Thyroid gland (tissue), 4 donors: ENCODE data around the gene DCDC2. TPM values are rescaled to one million over a fixed set of nuclear protein-coding genes. Genes with fewer than 3 reads are reported as not detected.
"Not testable (repeated sequence)": the region's sequence is repeated elsewhere in the genome, so short reads cannot be mapped to it uniquely, and the experiment has no call there.

Experiments
- DNase-seq, 2 donors: peaks; one replicate each; pipeline ENCODE4 v3.0.0-alpha.2; 2019
- H3K27ac ChIP-seq, 3 donors: fragments of 200-600 bp; sonication (generic); 1 replicate in 2 of 3; 2 replicates in 1 of 3; pipeline ENCODE4 v1.5.1; 2016 to 2019; ENCODE audit warnings: mild to moderate bottlenecking in 1 of 3, moderate library complexity in 1 of 3
- H3K27me3 ChIP-seq: fragments of 200-600 bp; sonication (generic); one replicate; pipeline ENCODE4 v1.5.1; 2019
- H3K36me3 ChIP-seq, 2 donors: fragments of 200-600 bp; sonication (generic); one replicate each; pipeline ENCODE4 v1.5.1; 2016 to 2019
- H3K4me1 ChIP-seq, 2 donors: fragments of 200-600 bp; sonication (generic); one replicate each; pipeline ENCODE4 v1.5.1; 2017 to 2019
- H3K4me3 ChIP-seq, 3 donors: fragments of 200-600 bp; sonication (generic); replicated peaks in 1 of 3; 1 replicate in 2 of 3; 2 replicates in 1 of 3; pipeline ENCODE4 v1.5.1; 2016; ENCODE audit warnings: mild to moderate bottlenecking in 1 of 3
- H3K9me3 ChIP-seq: fragments of 200-600 bp; sonication (generic); one replicate; pipeline ENCODE4 v1.5.1; 2017
- POLR2A ChIP-seq, 2 donors: fragments of 450-650 bp; IDR thresholded peaks; one replicate each; pipeline ENCODE4 v1.6.1; 2017; ENCODE audit warnings: antibody characterized with exemption in 2 of 2, mild to moderate bottlenecking in 2 of 2, moderate library complexity in 1 of 2
- WGBS, 2 donors: methylation state at CpG; one replicate each; pipeline ENCODE4 v1.1.5; 2017; 5-methylcytosine and 5-hydroxymethylcytosine counted together
- intact Hi-C: fragments of 100-400 bp; cut with DNase I; formaldehyde crosslinking; loops from one replicate; pipeline ENCODE4 v1.15.1; 2023
- total RNA-seq, 4 donors: library from RNA; depleted of rRNA; stranded (reverse); fragments of >200 nt; gene quantifications; one replicate each; pipeline ENCODE4 v1.2.3, GENCODE V29; 2016
- TF ChIP-seq, protein P1 (sequence below), 6 experiments: fragments of 200-600 bp in 3 of 6; fragments of 450-650 bp in 3 of 6; sonication (generic) in 3 of 6; IDR thresholded peaks; one replicate each; pipeline ENCODE4 v1.5.1; 2016 to 2019; ENCODE audit warnings: antibody characterized with exemption in 6 of 6, mild to moderate bottlenecking in 2 of 6, inconsistent platforms in 1 of 6, moderate library complexity in 1 of 6

DCDC2 gene
- total RNA-seq, 4 donors from 2014 or later: 8.7 to 14.8 (median 12.3) TPM

DNA sequence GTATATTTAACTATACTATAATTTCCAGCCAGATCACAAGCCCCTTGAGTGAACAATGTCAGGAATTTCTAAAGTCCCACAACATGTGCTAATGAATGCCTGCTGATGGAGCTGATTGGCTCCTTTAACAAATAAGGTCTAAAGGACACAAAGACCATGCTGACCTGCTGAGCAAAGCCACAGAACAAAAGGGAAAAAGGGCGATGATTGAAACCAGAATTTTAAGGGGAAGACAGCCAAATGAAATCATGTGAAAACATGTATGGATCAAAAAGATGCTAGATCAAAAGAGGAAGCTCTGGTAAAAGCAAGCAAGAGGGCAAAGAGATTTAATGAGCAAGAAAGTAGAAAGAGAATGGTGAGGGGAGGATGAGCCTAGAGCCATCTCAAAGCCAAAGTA is 105.6 kb downstream of the DCDC2 start:
- no peak overlapping the region for H3K4me3 ChIP-seq
- 83 to 84% methylated on average over 1 of the region's 1 CpG for WGBS, 2 donors
- H3K36me3 ChIP-seq: no peaks in the 10 kb centered on the region
- DNase-seq: no peak
- H3K27me3 ChIP-seq: no peaks in the 10 kb centered on the region
- no peaks in the 10 kb centered on the region for H3K9me3 ChIP-seq
- peaks cover 10 to 14% of the 10 kb centered on the region in 2 donors for H3K4me1 ChIP-seq
- no peak overlapping the region for H3K27ac ChIP-seq
- intact Hi-C loops: no loop called here
- TF ChIP-seq POLR2A (IDR thresholded peaks at IDR 0.05): no peak
- TF ChIP-seq, protein P1, sequence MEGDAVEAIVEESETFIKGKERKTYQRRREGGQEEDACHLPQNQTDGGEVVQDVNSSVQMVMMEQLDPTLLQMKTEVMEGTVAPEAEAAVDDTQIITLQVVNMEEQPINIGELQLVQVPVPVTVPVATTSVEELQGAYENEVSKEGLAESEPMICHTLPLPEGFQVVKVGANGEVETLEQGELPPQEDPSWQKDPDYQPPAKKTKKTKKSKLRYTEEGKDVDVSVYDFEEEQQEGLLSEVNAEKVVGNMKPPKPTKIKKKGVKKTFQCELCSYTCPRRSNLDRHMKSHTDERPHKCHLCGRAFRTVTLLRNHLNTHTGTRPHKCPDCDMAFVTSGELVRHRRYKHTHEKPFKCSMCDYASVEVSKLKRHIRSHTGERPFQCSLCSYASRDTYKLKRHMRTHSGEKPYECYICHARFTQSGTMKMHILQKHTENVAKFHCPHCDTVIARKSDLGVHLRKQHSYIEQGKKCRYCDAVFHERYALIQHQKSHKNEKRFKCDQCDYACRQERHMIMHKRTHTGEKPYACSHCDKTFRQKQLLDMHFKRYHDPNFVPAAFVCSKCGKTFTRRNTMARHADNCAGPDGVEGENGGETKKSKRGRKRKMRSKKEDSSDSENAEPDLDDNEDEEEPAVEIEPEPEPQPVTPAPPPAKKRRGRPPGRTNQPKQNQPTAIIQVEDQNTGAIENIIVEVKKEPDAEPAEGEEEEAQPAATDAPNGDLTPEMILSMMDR (IDR thresholded peaks at IDR 0.05): no peak

DNA sequence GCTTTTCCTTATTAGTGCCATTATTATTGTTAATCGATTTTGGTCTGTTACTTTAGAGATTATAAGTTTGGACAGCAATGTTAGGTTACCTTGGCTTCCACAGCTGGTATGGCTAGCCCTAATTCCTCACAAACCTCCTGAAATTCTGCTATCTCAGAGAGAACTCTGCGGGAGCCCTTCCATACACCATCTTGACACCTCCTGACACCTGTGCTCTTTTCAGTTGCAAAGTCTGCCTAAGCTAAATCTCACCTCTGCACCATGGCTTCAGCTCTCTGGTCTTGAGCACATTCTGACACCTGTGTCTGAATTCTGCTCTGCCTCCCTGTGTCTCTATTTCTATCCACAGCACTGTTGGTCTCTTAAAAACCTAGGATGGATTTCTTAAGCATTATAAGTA is 106.5 kb downstream of the DCDC2 start:
- H3K4me1 ChIP-seq: peaks cover under 1 to 5% of the 10 kb centered on the region in 2 donors
- intact Hi-C loops: no loop called here
- H3K9me3 ChIP-seq: no peaks in the 10 kb centered on the region
- no peak overlapping the region for H3K27ac ChIP-seq
- TF ChIP-seq, protein P1 (IDR thresholded peaks at IDR 0.05): no peak
- no peak for TF ChIP-seq POLR2A (IDR thresholded peaks at IDR 0.05)
- no peaks in the 10 kb centered on the region for H3K27me3 ChIP-seq
- WGBS, 2 donors: 76 to 81% methylated on average over 2 of the region's 2 CpGs
- H3K36me3 ChIP-seq: no peaks in the 10 kb centered on the region
- DNase-seq: no peak
- no peak overlapping the region for H3K4me3 ChIP-seq

DNA sequence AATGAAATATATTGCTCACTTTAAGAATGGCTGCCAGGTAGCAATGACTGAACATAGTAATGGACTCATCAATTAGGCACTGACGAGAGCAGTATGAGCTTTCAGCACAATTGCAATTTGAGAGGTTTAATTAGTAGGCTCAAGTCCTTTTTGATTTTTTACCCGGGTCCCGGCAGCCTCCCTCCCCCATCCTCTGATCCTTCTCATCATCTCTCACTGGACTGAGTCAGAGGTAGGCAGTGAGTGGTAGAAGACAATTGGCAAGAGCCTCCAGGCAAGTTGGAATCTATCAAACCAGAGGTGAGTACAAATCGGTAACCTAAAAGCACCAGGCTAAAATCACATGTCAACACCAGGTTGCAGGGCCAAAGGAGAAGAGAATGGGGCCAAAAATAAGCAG is 107.9 kb downstream of the DCDC2 start:
- H3K4me3 ChIP-seq: no peak overlapping the region
- no peaks in the 10 kb centered on the region for H3K36me3 ChIP-seq
- peaks cover 8% of the 10 kb centered on the region in 2 donors for H3K4me1 ChIP-seq
- WGBS, 2 donors: 66 to 71% methylated on average over 4 of the region's 4 CpGs
- no peak for DNase-seq
- TF ChIP-seq, protein P1 (IDR thresholded peaks at IDR 0.05): no peak
- TF ChIP-seq POLR2A (IDR thresholded peaks at IDR 0.05): no peak
- no peaks in the 10 kb centered on the region for H3K9me3 ChIP-seq
- H3K27me3 ChIP-seq: no peaks in the 10 kb centered on the region
- H3K27ac ChIP-seq: no peak overlapping the region
- intact Hi-C loops: no loop called here

DNA sequence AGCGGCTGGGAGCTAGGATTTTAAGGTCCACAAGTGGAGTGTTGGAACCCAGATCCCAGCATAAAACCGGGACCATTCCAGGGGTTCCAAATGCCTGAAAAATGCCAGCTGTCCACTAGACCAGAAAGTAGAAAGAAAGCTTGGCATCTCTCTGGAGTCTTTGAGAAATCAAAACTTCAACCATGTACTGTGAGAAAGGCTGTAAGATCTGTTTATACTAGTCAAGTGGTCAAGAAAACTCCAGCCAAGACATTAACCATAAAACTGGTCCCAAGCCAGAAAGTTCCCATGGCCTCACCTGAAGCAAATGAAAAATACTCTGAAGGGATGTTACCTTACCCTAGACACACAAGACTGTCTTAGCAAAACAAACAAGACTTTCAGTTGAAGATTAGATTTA is 112.6 kb downstream of the DCDC2 start:
- no peaks in the 10 kb centered on the region for H3K36me3 ChIP-seq
- peak; percentile 52 to 54 for DNase-seq
- no peak overlapping the region for H3K4me3 ChIP-seq
- intact Hi-C loops: no loop called here
- peaks cover 21 to 30% of the 10 kb centered on the region in 2 donors for H3K4me1 ChIP-seq
- H3K9me3 ChIP-seq: no peaks in the 10 kb centered on the region
- WGBS, 2 donors: 38 to 40% methylated on average over 2 of the region's 2 CpGs
- no peaks in the 10 kb centered on the region for H3K27me3 ChIP-seq
- TF ChIP-seq, protein P1 (IDR thresholded peaks at IDR 0.05): no peak
- no peak for TF ChIP-seq POLR2A (IDR thresholded peaks at IDR 0.05)
- H3K27ac ChIP-seq: peak overlapping the region; percentile 82 to 90 (median 88)

DNA sequence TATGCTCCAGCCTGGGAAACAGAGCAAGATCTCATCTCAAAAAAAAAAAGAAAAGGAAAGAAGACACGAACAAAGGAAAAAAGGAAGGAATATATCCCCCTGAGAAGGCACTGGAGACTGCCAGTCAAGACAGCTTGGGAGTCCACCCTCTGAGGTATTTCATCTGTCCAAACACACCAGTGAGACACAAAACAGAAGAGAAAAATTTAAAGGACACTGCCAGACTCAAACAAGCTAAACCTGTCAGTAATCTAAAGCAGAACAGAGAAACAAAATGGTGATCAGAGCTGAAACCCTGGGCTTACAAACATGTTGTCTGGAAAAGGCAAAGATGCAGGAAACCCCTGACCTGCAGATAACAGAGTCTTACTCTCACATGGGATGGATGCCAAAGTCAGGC is 114.9 kb downstream of the DCDC2 start:
- H3K4me3 ChIP-seq: no peak overlapping the region
- no peaks in the 10 kb centered on the region for H3K36me3 ChIP-seq
- TF ChIP-seq POLR2A (IDR thresholded peaks at IDR 0.05): no peak
- TF ChIP-seq, protein P1 (IDR thresholded peaks at IDR 0.05): no peak
- peak overlapping the region in 2 of 3 donors; percentile 2 to 90 for H3K27ac ChIP-seq
- intact Hi-C loops: no loop called here
- H3K9me3 ChIP-seq: no peaks in the 10 kb centered on the region
- WGBS, 2 donors: 63 to 68% methylated on average over 1 of the region's 1 CpG
- H3K4me1 ChIP-seq: peaks cover 21 to 30% of the 10 kb centered on the region in 2 donors
- DNase-seq: no peak
- no peaks in the 10 kb centered on the region for H3K27me3 ChIP-seq

DNA sequence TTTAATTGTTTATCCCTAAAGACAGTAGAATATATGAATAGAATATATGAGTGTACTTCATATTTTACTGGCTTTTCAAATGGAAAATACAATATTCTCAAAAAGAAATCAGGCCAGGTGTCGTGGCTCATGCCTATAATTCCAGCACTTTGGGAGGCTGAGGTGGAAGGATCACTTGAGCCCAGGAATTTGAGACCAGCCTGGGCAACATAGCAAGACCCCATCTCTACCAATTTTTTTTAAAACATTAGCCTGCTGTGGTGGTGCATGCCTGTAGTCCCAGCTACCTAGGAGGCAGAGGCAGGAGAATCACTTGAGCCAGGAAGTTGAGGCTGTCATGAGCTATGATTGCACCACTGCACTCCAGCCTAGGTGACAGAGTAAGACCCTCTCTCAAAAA is 116.1 kb downstream of the DCDC2 start:
- H3K27ac ChIP-seq, intact Hi-C loops, H3K27me3 ChIP-seq, DNase-seq, H3K9me3 ChIP-seq, H3K4me3 ChIP-seq, H3K36me3 ChIP-seq: not testable (repeated sequence)
- H3K4me1 ChIP-seq: peaks cover 21 to 30% of the 10 kb centered on the region in 2 donors
- 81 to 92% methylated on average over 1 of the region's 1 CpG for WGBS, 2 donors
